ENCODE results near the gene PPY. TPM values are rescaled to one million over a fixed set of nuclear protein-coding genes. Genes with fewer than 3 reads are reported as not detected.
A peak's percentile ranks its signal among the peaks of the same experiment; 100 is the strongest.

Gene PPY
- total RNA-seq = not detected

DNA sequence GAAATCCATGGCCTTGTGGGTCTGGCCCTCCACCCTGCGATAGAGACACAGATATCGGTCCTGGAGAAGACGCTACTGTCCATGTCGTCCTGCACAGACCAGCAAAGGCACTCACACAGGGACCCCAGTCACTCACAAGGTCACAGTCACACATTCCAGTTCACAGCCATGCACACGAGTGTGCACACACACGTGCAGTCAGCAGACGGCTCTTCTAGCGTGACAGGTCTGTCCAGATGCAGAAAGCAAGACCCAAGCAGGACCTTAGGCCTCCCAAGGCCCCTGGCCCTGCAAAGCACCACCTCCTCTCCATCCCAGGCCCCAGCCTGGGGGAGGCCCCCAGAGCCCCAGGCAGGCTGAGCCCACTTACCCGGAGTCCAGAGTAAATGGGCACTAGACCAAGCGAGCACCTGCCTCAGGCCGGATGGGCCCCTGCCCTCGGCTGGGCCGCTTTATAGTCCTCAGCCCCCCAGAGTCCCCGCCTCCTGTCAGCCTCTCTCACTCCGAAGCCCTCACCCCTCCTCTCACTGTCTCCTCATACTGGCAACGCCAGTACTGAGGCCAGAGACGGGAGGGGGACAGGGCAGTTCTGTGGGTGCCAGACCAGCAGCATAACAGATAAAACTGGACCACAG, at the start of gene PPY:
PPY (minus strand) TSS at position 426 of the 635 bp plus-strand sequence. CDS start 822 bp downstream, outside the sequence.
- Mint-ChIP-seq H3K4me3 (no peak within 1 kb of the TSS), H3K4me1 (peaks cover 21% of the 10 kb centered on the region), H3K36me3 (no peaks in the 10 kb centered on the region)

DNA sequence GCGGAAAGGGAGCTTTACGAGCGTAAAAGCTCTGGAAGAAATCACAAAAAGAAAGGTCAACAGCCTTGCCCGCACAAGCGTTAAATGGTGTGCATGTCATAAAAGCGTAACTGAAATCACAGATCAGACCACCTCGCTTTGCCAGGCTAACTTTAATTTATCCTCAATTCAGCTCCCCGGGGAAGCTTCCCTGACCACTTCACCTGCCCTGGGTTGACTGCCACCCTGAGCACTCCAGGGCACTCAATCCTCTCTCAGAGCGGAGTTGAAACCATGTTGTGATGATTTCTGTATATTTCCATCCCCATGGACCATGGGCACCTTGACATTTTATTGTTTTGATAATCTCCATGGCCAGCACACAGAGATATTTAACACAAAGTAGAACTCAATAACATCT, 46.0 kb upstream of the PPY start:
- Mint-ChIP-seq H3K27ac (no peak overlapping the region), H3K4me3 (no peak overlapping the region), H3K9me3 (no peaks in the 10 kb centered on the region), H3K4me1 (peaks cover 9% of the 10 kb centered on the region), H3K27me3 (peaks cover 43% of the 10 kb centered on the region), H3K36me3 (no peaks in the 10 kb centered on the region)
- DNase-seq = no peak
- ATAC-seq (ENCODE audit: low read depth) = no peak
- POLR2A ChIA-PET = no interaction called here

More for the DNA sequence above, at the start of gene PPY:
- POLR2A ChIA-PET = interaction anchor here (0.9 kb wide), 1 partner anchor 55 kb away, joined by 3 read pairs; no protein-coding TSS in a partner anchor
- peaks cover 16% of the 10 kb centered on the region for H3K27me3 Mint-ChIP-seq
- no peak within 1 kb of the TSS for H3K27ac Mint-ChIP-seq
- DNase-seq (no peak), ATAC-seq (ENCODE audit: low read depth) (no peak)
- no peaks in the 10 kb centered on the region for H3K9me3 Mint-ChIP-seq

- H3K4me3 Mint-ChIP-seq = no peak overlapping the region
- DNase-seq (no peak), ATAC-seq (ENCODE audit: low read depth) (no peak)
- no peaks in the 10 kb centered on the region for H3K9me3 Mint-ChIP-seq
- no peak overlapping the region for H3K27ac Mint-ChIP-seq
- POLR2A ChIA-PET = no interaction called here
- peaks cover 9% of the 10 kb centered on the region for H3K4me1 Mint-ChIP-seq
- H3K36me3 Mint-ChIP-seq = no peaks in the 10 kb centered on the region
- peaks cover 52% of the 10 kb centered on the region for H3K27me3 Mint-ChIP-seq
These were observed 45.1 kb upstream of the PPY start for GRCh38 chr17:43987131-43988021.

DNA sequence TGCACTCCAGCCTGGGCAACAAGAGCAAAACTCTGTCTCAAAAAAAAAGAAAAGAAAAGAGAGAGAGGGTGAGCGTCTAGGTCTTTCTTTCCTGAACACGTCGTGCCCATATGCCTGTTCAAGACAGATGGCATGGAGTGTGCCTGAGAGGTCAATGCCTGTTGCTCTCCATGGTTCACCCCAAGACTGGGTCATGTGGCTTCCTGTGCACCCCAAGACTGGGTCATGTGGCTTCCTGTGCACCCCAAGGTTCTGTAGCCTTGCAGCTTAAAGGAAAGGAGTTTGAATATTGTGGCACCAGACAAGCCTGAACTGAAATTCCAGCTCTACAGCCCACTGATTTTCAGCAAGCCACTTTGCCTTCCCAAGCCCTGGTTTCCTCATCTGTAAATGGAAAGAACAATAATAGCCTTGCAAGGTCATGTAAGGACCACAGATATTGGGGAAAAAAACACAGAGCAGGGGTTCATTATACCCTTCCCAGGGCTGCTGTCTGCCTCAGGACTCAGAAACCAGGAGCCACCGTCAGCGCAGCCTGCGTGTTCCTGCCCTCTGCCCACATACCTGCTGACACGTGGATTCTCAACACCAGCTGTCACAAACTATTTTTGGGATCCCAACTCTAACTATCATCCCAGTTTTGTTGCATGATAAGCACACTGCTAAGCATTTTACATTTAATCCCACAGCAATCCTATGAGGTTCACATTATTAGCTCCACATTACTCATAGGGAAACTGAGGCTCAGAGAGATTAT, 44.1 kb upstream of the PPY start:
- no peak for DNase-seq
- POLR2A ChIA-PET = no interaction called here
- H3K36me3 Mint-ChIP-seq = no peaks in the 10 kb centered on the region
- peaks cover 60% of the 10 kb centered on the region for H3K27me3 Mint-ChIP-seq
- no peak for ATAC-seq (ENCODE audit: low read depth)
- H3K9me3 Mint-ChIP-seq = no peaks in the 10 kb centered on the region
- H3K4me3 Mint-ChIP-seq = no peak overlapping the region
- H3K27ac Mint-ChIP-seq = no peak overlapping the region
- peaks cover 9% of the 10 kb centered on the region for H3K4me1 Mint-ChIP-seq

DNA sequence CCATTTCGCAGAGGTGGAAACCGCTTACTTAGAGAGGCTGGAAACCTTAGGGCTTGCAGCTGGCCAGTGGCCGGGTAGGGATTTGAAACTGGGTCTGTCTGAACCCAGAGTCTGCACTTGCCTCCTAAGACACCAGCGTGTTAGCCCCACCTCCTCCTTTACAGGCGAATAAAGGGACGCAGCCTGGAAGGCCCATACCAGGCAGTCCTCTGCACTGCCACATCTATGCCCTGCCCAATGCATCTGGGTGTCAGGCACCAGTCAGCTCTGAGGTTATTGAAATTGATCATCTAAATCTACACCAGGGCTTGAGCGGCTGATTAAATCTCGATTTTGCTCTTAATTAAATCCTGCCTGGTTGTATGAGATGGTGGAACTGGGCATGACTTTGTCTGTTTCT, 42.2 kb upstream of the PPY start:
- Mint-ChIP-seq H3K36me3 (no peaks in the 10 kb centered on the region), H3K27ac (no peak overlapping the region), H3K9me3 (no peaks in the 10 kb centered on the region), H3K4me1 (peaks cover 9% of the 10 kb centered on the region), H3K4me3 (no peak overlapping the region), H3K27me3 (peaks cover 69% of the 10 kb centered on the region)
- POLR2A ChIA-PET = no interaction called here
- no peak for DNase-seq
- no peak for ATAC-seq (ENCODE audit: low read depth)

- H3K27me3 Mint-ChIP-seq = peaks cover 70% of the 10 kb centered on the region
- ATAC-seq (ENCODE audit: low read depth) (peak; percentile 49), DNase-seq (peak; percentile 48)
- peaks cover 9% of the 10 kb centered on the region for H3K4me1 Mint-ChIP-seq
- no peak overlapping the region for H3K27ac Mint-ChIP-seq
- POLR2A ChIA-PET = no interaction called here
- H3K4me3 Mint-ChIP-seq = peak overlapping the region; percentile 48
- no peaks in the 10 kb centered on the region for H3K9me3 Mint-ChIP-seq
- H3K36me3 Mint-ChIP-seq = no peaks in the 10 kb centered on the region
These were observed 41.5 kb upstream of the PPY start for GRCh38 chr17:43983515-43984411.

- Mint-ChIP-seq H3K36me3 (no peaks in the 10 kb centered on the region), H3K4me3 (peak overlapping the region; percentile 48), H3K9me3 (no peaks in the 10 kb centered on the region), H3K4me1 (peaks cover 9% of the 10 kb centered on the region), H3K27me3 (peaks cover 71% of the 10 kb centered on the region), H3K27ac (no peak overlapping the region)
- DNase-seq = no peak
- ATAC-seq (ENCODE audit: low read depth) = no peak
- POLR2A ChIA-PET = no interaction called here
These were observed 40.9 kb upstream of the PPY start for GRCh38 chr17:43983196-43983514.

DNA sequence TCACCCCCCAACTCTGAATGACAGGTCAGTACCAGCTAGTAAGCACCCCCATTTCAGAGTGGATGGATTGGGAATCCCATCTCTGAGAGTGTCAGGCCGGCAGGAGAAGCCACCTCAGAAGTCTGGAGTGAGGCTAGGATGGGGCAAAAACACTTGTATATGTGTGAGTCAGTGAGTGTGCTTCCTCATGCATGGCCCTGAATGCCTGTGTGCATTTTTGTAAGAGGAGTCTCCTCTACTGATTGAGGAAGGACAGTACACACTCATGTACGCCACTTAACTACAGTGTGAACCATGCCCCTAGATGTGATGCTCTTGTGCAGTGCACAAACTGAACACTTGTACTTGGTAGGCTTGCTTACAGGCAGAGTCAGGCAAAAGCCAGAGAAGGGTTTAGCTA, 39.9 kb upstream of the PPY start:
- Mint-ChIP-seq H3K27ac (no peak overlapping the region), H3K27me3 (peaks cover 63% of the 10 kb centered on the region)

GRCh38 chr17:43979671-43980070, 37.4 kb upstream of the PPY start:
- H3K4me3 Mint-ChIP-seq = no peak overlapping the region
- ATAC-seq (ENCODE audit: low read depth) = no peak
- no peaks in the 10 kb centered on the region for H3K4me1 Mint-ChIP-seq
- POLR2A ChIA-PET = interaction anchor here (0.7 kb wide), 1 partner anchor 76 kb away, joined by 4 read pairs; no protein-coding TSS in a partner anchor
- H3K9me3 Mint-ChIP-seq = no peaks in the 10 kb centered on the region
- no peak for DNase-seq
- peaks cover 47% of the 10 kb centered on the region for H3K27me3 Mint-ChIP-seq
- no peaks in the 10 kb centered on the region for H3K36me3 Mint-ChIP-seq
- no peak overlapping the region for H3K27ac Mint-ChIP-seq

More for the DNA sequence above, 39.9 kb upstream of the PPY start:
- H3K36me3 Mint-ChIP-seq = no peaks in the 10 kb centered on the region
- POLR2A ChIA-PET = no interaction called here
- H3K4me1 Mint-ChIP-seq = peaks cover 9% of the 10 kb centered on the region
- no peak overlapping the region for H3K4me3 Mint-ChIP-seq
- DNase-seq (no peak), ATAC-seq (ENCODE audit: low read depth) (no peak)
- no peaks in the 10 kb centered on the region for H3K9me3 Mint-ChIP-seq

DNA sequence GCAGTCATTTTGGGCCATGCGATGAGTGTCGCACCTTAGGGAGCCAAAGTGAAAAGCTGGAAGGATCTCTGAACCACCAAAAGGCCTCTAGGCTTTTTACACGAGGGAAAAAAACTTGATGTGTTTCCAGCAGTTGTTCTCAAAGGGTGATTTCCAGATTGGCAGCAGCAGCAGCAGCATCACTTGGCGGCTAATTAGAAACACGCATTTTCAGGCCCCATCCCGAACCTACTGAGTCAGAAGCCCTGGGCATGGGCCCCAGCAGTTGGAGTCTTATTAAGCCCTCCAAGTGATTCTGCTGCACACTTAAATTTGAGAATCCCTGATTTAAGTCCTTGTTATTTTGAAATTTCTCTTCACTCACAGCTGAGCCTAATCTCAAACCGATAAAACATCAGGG, 36.7 kb upstream of the PPY start:
- Mint-ChIP-seq H3K36me3 (no peaks in the 10 kb centered on the region), H3K27me3 (peaks cover 43% of the 10 kb centered on the region), H3K9me3 (no peaks in the 10 kb centered on the region), H3K4me1 (no peaks in the 10 kb centered on the region), H3K27ac (no peak overlapping the region), H3K4me3 (no peak overlapping the region)
- ATAC-seq (ENCODE audit: low read depth) (no peak), DNase-seq (no peak)
- POLR2A ChIA-PET = interaction anchor here (0.7 kb wide), 1 partner anchor 76 kb away, joined by 4 read pairs; no protein-coding TSS in a partner anchor

DNA sequence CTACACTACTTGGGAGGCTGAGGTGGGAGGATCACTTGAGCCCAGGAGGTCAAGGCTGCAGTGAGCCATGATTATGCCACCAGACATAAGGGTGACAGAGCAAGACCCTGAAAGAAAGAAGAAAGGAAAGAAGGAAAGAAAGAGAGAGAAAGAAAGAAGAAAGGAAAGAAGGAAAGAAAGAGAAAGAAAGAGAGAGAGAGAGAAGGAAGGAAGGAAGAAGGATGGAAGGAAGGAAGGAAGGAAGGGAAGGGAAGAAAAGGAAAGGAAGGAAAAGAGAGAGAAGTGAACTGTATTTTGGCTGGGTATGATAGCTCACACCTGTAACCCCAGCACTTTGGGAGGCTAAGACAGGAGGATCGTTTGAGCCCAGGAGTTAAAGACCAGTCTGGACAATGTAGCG, 35.8 kb upstream of the PPY start:
- Mint-ChIP-seq H3K9me3 (no peaks in the 10 kb centered on the region), H3K4me1 (no peaks in the 10 kb centered on the region), H3K4me3 (no peak overlapping the region), H3K27ac (no peak overlapping the region), H3K27me3 (peaks cover 40% of the 10 kb centered on the region), H3K36me3 (no peaks in the 10 kb centered on the region)
- ATAC-seq (ENCODE audit: low read depth) = no peak
- POLR2A ChIA-PET = no interaction called here
- no peak for DNase-seq

- Mint-ChIP-seq H3K9me3 (no peaks in the 10 kb centered on the region), H3K27me3 (peaks cover 33% of the 10 kb centered on the region), H3K36me3 (no peaks in the 10 kb centered on the region), H3K4me1 (no peaks in the 10 kb centered on the region), H3K27ac (no peak overlapping the region), H3K4me3 (no peak overlapping the region)
- POLR2A ChIA-PET = no interaction called here
- no peak for ATAC-seq (ENCODE audit: low read depth)
- no peak for DNase-seq
These were observed 34.9 kb upstream of the PPY start for GRCh38 chr17:43976963-43977837.

Measured in activated naive CD8-positive, alpha-beta T cell treated with anti-CD3 and anti-CD28 coated beads, Interleukin-2, amount 10 ng/mL, durations not matched to agents 7 days and 5 days (primary cell).